Caco-2 (cell line): ENCODE data around the gene CTSL. TPM values are rescaled to one million over a fixed set of nuclear protein-coding genes. Genes with fewer than 3 reads are reported as not detected.
A peak's percentile ranks its signal among the peaks of the same experiment; 100 is the strongest.

ENCODE experiments used
- BruUV-seq: library from RNA; stranded (reverse); fragments of 400-500 nt; replicated peaks from 2 replicates; lab custom pipeline; 2021; lab: Mats Ljungman, UMichigan
- CTCF ChIA-PET: fragments of 300-600 bp; sonication (Branson Sonifier 250); formaldehyde crosslinking; loops from one replicate; lab custom pipeline; 2022; ENCODE audit warnings: antibody characterized with exemption; lab: Charles Lee
- POLR2A ChIA-PET: fragments of 300-600 bp; sonication (Branson Sonifier 250); formaldehyde crosslinking; loops from one replicate; lab custom pipeline; 2022; ENCODE audit warnings: antibody characterized with exemption; lab: Charles Lee
- DNase-seq, 2 experiments: peaks; one replicate each; pipeline versions ENCODE4 v3.0.0 to v3.0.0-alpha.2; 2020 to 2022
- H3K27me3 ChIP-seq: replicated peaks from 2 replicates; pipeline ENCODE4 v1.6.0; 2011; ENCODE audit warnings: low read length; ENCODE audit not compliant: control insufficient read depth, insufficient read depth
- H3K36me3 ChIP-seq: 2 replicates; pipeline ENCODE4 v1.5.1; 2011; ENCODE audit warnings: low read length; ENCODE audit not compliant: control insufficient read depth, insufficient read depth
- H3K4me1 ChIP-seq: fragments of 250-450 bp; sonication (Bioruptor Pico); 2 replicates; pipeline ENCODE4 v1.5.1; 2020; ENCODE audit warnings: mild to moderate bottlenecking
- H3K4me3 ChIP-seq: 2 replicates; pipeline ENCODE4 v1.5.1; 2011; ENCODE audit warnings: low read depth, mild to moderate bottlenecking, control low read depth, low read length
- H3K9me3 ChIP-seq: fragments of 250-450 bp; sonication (Bioruptor Pico); 2 replicates; pipeline ENCODE4 v1.5.1; 2020; ENCODE audit warnings: mild to moderate bottlenecking, moderate library complexity
- H3K27ac Mint-ChIP-seq: one replicate; pipeline ENCODE4 v1.8.0; 2022; ENCODE audit warnings: mixed read lengths; ENCODE audit not compliant: unreplicated experiment
- H3K27me3 Mint-ChIP-seq: one replicate; pipeline ENCODE4 v1.8.0; 2022; ENCODE audit warnings: mixed read lengths; ENCODE audit not compliant: insufficient read depth, unreplicated experiment
- H3K36me3 Mint-ChIP-seq: one replicate; pipeline ENCODE4 v1.8.0; 2022; ENCODE audit warnings: mild to moderate bottlenecking, mixed read lengths; ENCODE audit not compliant: insufficient read depth, unreplicated experiment
- H3K4me1 Mint-ChIP-seq: one replicate; pipeline ENCODE4 v1.8.0; 2022; ENCODE audit warnings: low read depth, mixed read lengths; ENCODE audit not compliant: unreplicated experiment
- H3K4me3 Mint-ChIP-seq: one replicate; pipeline ENCODE4 v1.8.0; 2022; ENCODE audit warnings: mild to moderate bottlenecking, moderate library complexity, mixed read lengths; ENCODE audit not compliant: unreplicated experiment
- H3K9me3 Mint-ChIP-seq: one replicate; pipeline ENCODE4 v1.8.0; 2022; ENCODE audit warnings: mixed read lengths; ENCODE audit not compliant: unreplicated experiment
- CTCF ChIP-seq, 2 experiments: fragments of 200-600 bp in 1 of 2; IDR thresholded peaks; 1 replicate in 1 of 2; 2 replicates in 1 of 2; pipeline versions ENCODE4 v1.5.1 to v1.8.0; 2011 to 2022; ENCODE audit warnings: antibody characterized with exemption in 1 of 2, control low read depth in 1 of 2, inconsistent platforms in 1 of 2, low read depth in 1 of 2, low read length in 1 of 2, mild to moderate bottlenecking in 1 of 2, moderate library complexity in 1 of 2; ENCODE audit not compliant: insufficient read depth in 1 of 2, severe bottlenecking in 1 of 2, unreplicated experiment in 1 of 2
- intact Hi-C: fragments of 100-400 bp; cut with micrococcal nuclease; formaldehyde crosslinking; loops from one replicate; pipeline ENCODE4 v1.10.0; 2022; ENCODE audit not compliant: unreplicated experiment
- total RNA-seq: library from RNA; stranded (reverse); gene quantifications from 2 replicates; pipeline ENCODE4 v1.2.3, GENCODE V29; 2022

CTSL gene
- total RNA-seq, 1 experiment from 2014 or later = 50.1 TPM

- Histone ChIP-seq H3K4me1 (no peaks in the 10 kb centered on the region; the same call in 1 of the 2 replicates), H3K27me3 (no peaks in the 10 kb centered on the region), H3K9me3 (no peaks in the 10 kb centered on the region), H3K4me3 (no peak overlapping the region), H3K36me3 (no peaks in the 10 kb centered on the region)
- no peak for DNase-seq
- intact Hi-C loops = no loop called here
- Mint-ChIP-seq H3K27ac (no peak overlapping the region), H3K4me3 (no peak overlapping the region), H3K4me1 (no peaks in the 10 kb centered on the region), H3K36me3 (peaks cover 33% of the 10 kb centered on the region), H3K9me3 (no peaks in the 10 kb centered on the region), H3K27me3 (no peaks in the 10 kb centered on the region)
- ChIA-PET POLR2A (no interaction called here), CTCF (no interaction called here)
- TF ChIP-seq CTCF (IDR thresholded peaks at IDR 0.05; ENCODE audit: insufficient read depth in 1 of 2, low read depth in 1 of 2, low read length in 1 of 2, severe bottlenecking in 1 of 2, unreplicated experiment in 1 of 2) = no peak
- BruUV-seq = no TSS peak
These were observed 19.7 kb upstream of the CTSL start for GRCh38 chr9:87706066-87706739.

GRCh38 chr9:87707805-87708506 is 18.0 kb upstream of the CTSL start:
- H3K36me3 Mint-ChIP-seq = peaks cover 37% of the 10 kb centered on the region
- Histone ChIP-seq H3K4me1 (no peaks in the 10 kb centered on the region; the same call in 1 of the 2 replicates), H3K9me3 (no peaks in the 10 kb centered on the region), H3K27me3 (no peaks in the 10 kb centered on the region), H3K36me3 (no peaks in the 10 kb centered on the region), H3K4me3 (no peak overlapping the region)
- H3K9me3 Mint-ChIP-seq = no peaks in the 10 kb centered on the region
- H3K4me1 Mint-ChIP-seq = peaks cover 4% of the 10 kb centered on the region
- no peaks in the 10 kb centered on the region for H3K27me3 Mint-ChIP-seq
- TSS peak; percentile 47 for BruUV-seq
- H3K4me3 Mint-ChIP-seq = no peak overlapping the region
- no peak for DNase-seq
- ChIA-PET POLR2A (no interaction called here), CTCF (interaction anchor here (0.6 kb wide), 1 partner anchor 34 kb away, joined by 3 read pairs; no protein-coding TSS in a partner anchor)
- intact Hi-C loops = no loop called here
- TF ChIP-seq CTCF (IDR thresholded peaks at IDR 0.05; ENCODE audit: insufficient read depth in 1 of 2, low read depth in 1 of 2, low read length in 1 of 2, severe bottlenecking in 1 of 2, unreplicated experiment in 1 of 2) = no peak
- no peak overlapping the region for H3K27ac Mint-ChIP-seq

GRCh38 chr9:87708546-87708945 is 17.4 kb upstream of the CTSL start:
- intact Hi-C loops = no loop called here
- CTCF ChIA-PET = no interaction called here

More at GRCh38 chr9:87708546-87708945, 17.4 kb upstream of the CTSL start:
- Mint-ChIP-seq H3K36me3 (peaks cover 40% of the 10 kb centered on the region), H3K4me3 (no peak overlapping the region), H3K9me3 (no peaks in the 10 kb centered on the region), H3K4me1 (peaks cover 9% of the 10 kb centered on the region), H3K27ac (no peak overlapping the region), H3K27me3 (no peaks in the 10 kb centered on the region)
- no peaks in the 10 kb centered on the region; the same call in 1 of the 2 replicates for H3K4me1 ChIP-seq
- no peaks in the 10 kb centered on the region for H3K9me3 ChIP-seq
- no peak for DNase-seq
- H3K36me3 ChIP-seq = no peaks in the 10 kb centered on the region
- TF ChIP-seq CTCF (IDR thresholded peaks at IDR 0.05; ENCODE audit: insufficient read depth in 1 of 2, low read depth in 1 of 2, low read length in 1 of 2, severe bottlenecking in 1 of 2, unreplicated experiment in 1 of 2) = no peak
- no peak overlapping the region for H3K4me3 ChIP-seq
- BruUV-seq = no TSS peak
- POLR2A ChIA-PET = no interaction called here
- H3K27me3 ChIP-seq = no peaks in the 10 kb centered on the region
